ENCODE measurements around the gene JUP.

DNA sequence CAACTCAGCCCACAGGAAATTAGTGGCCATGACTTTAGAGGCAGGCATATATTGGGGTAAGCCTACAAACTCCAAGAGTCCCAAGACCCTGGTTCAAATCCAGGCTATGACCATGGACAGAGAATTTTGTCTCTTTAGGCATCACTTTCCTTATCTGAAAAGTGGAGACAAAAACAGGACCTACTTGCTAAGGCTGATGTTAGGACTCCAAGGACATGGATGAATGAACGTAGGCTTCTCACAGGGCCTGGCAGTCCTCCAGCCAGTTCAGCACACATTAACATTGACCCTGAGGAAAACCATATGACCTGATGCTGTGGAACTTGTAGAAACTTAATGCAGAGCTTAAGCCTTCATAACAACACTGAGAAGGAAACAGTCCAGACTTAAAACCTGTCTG is 27.7 kb upstream of the JUP start:
- TF ChIP-seq, protein P1, sequence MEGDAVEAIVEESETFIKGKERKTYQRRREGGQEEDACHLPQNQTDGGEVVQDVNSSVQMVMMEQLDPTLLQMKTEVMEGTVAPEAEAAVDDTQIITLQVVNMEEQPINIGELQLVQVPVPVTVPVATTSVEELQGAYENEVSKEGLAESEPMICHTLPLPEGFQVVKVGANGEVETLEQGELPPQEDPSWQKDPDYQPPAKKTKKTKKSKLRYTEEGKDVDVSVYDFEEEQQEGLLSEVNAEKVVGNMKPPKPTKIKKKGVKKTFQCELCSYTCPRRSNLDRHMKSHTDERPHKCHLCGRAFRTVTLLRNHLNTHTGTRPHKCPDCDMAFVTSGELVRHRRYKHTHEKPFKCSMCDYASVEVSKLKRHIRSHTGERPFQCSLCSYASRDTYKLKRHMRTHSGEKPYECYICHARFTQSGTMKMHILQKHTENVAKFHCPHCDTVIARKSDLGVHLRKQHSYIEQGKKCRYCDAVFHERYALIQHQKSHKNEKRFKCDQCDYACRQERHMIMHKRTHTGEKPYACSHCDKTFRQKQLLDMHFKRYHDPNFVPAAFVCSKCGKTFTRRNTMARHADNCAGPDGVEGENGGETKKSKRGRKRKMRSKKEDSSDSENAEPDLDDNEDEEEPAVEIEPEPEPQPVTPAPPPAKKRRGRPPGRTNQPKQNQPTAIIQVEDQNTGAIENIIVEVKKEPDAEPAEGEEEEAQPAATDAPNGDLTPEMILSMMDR (IDR thresholded peaks at IDR 0.05), result no peak
- no peak for TF ChIP-seq POLR2A (IDR thresholded peaks at IDR 0.05)
